Nucleus accumbens (tissue), 56 donors: ENCODE data around the gene DUSP1.
A peak's percentile ranks its signal among the peaks of the same experiment; 100 is the strongest.
"Not testable (repeated sequence)": the region's sequence is repeated elsewhere in the genome, so short reads cannot be mapped to it uniquely, and the experiment has no call there.

Source experiments
- DNase-seq, 56 donors: peaks; one replicate each; lab custom pipeline; 2025; lab: John Stamatoyannopoulos, UW

Gene DUSP1

GRCh38 chr5:172798422-172799215, 27.6 kb upstream of the DUSP1 start:
- peak in 1 of 56 donors; percentile 26 for DNase-seq

DNA sequence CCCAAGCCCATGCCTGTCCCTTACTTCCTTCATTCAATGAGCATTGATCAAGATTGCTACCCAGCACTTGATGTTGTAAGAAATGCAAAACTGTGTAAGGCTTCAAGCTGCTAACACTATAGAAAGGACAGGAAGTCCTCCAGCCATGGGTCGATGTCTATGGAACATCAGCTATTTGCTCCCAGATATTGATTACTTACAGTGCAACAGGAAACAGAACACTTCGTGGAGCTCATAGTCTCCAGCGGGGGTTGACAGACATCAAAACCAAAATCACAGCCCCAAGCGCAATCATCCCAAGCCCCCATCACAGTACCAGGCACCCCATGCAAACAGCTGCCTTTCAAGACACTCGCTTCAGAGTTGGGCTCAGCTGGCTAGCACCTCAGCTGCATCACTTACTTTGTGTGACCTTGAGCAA, 26.8 kb upstream of the DUSP1 start:
- DNase-seq, result no peak

- no peak for DNase-seq
These were observed 25.3 kb upstream of the DUSP1 start for GRCh38 chr5:172796306-172796705.

- DNase-seq, result peak in 3 of 56 donors; percentile 13 to 39 (median 31)
These were observed 24.5 kb upstream of the DUSP1 start for GRCh38 chr5:172795318-172795977.

GRCh38 chr5:172793577-172794488, 22.8 kb upstream of the DUSP1 start:
- no peak for DNase-seq

DNA sequence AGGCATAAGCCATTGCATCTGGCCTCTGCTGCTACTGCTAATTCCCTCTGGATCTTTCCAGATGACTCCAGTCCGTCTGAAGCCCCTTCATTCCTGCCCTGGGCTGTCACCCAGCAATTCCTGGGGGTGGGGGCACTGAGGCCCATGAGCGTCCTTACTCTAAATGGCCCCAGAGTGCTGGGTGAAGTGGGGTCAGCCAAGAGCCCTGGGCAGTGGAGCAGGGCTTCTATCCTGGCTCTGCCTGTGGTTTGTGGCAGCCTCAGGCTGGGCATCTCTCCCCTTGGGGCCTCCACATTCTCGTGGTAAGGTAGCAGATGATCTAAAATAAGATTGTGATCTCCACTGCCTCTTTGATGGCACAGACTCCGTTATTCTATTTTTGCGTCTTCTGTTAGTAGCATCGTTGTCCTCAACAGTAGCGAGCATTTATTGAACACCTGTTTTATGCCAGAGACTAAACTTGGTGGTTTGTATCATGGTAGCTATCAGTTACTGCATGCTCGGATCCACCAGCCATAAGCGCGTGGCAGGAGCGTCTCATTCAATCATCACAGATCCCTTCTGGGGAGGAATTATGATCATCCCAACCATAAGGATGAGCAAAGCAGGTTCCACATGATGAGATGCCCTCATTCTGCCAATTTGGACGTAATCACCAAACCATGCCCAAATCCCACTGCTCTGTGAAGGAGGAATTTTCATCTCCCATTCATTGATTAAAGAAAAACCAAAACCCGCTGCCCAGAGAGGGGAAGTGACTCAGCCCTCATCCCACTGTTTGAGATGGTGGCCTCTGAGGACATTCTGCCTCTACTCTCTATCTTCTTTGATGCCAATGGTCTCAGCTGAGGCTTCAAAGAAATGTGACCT, 21.9 kb upstream of the DUSP1 start:
- no peak for DNase-seq

GRCh38 chr5:172791726-172792445, 20.9 kb upstream of the DUSP1 start:
- no peak for DNase-seq

- no peak for DNase-seq
These were observed 20.3 kb upstream of the DUSP1 start for GRCh38 chr5:172791286-172791685.

GRCh38 chr5:172790496-172790889, 19.5 kb upstream of the DUSP1 start:
- no peak for DNase-seq

- DNase-seq, result peak in 7 of 56 donors; percentile 19 to 69 (median 30)
These were observed 18.9 kb upstream of the DUSP1 start for GRCh38 chr5:172789687-172790495.

- DNase-seq, result peak in 1 of 56 donors; percentile 39
These were observed 18.0 kb upstream of the DUSP1 start for GRCh38 chr5:172788771-172789686.

DNA sequence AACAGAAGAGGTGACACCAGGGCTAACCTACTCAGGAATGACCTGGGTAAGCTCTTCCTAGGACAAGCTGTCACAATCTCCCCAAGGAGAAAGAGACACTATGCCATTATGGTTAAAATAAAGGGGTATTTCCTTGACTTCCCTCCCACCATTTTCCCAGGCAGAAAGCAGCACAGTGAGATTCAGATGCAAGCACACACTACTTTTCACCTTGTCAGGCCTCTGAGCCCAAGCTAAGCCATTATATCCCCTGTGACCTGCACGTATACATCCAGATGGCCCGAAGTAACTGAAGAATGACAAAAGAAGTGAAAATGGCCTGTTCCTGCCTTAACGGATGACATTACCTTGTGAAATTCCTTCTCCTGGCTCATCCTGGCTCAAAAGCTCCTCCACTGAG, 16.5 kb upstream of the DUSP1 start:
- not testable (repeated sequence) for DNase-seq

DNA sequence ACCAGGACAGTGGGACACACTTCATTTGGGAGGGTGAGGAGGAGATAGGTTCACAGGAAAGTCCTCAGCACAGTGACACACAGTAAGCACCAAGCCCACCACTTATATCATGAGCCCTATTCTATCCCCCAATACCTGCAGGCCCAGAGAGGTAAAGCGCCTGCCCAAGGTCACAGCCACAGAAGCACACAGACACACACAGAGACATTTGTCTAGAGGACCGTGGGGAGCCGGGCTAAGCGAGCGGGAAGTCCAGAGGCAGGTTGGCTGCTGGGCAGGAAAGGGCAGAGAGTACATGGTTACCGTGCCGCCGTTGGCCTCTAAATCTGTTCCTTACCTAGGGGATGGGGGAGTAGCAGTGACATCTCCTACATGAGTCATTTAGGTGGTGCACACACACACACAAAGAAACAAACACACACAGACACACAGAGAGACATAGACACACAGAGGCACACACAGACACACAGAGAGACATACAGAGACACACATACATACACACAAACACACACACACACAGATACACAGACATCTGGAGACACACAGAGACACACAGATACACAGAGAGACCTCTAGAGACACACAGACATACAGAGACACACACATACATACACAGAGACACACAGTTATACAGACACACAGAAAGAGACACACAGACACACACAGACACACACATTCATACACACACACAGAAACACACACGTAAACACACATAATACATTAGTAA, 15.9 kb upstream of the DUSP1 start:
- DNase-seq, result no peak

GRCh38 chr5:172785429-172786088, 14.6 kb upstream of the DUSP1 start:
- no peak for DNase-seq

- not testable (repeated sequence) for DNase-seq
These were observed 13.2 kb upstream of the DUSP1 start for GRCh38 chr5:172784162-172784561.

- DNase-seq, result not testable (repeated sequence)
These were observed 12.3 kb upstream of the DUSP1 start for GRCh38 chr5:172783319-172783718.
